DOHH2 (cell line): ENCODE results near the gene RETREG1.
"Not testable (repeated sequence)": the region's sequence is repeated elsewhere in the genome, so short reads cannot be mapped to it uniquely, and the experiment has no call there.

Experiments used
- H3F3A ChIP-seq: fragments of 200-600 bp; sonication (generic), shearing (Covaris generic); 2 replicates; pipeline ENCODE4 v1.6.0; 2016; ENCODE audit warnings: antibody characterized with exemption, mild to moderate bottlenecking; ENCODE audit not compliant: control insufficient read depth, insufficient read depth
- H3K27ac ChIP-seq: fragments of 200-600 bp; sonication (generic); 2 replicates; pipeline ENCODE4 v1.5.1; 2014; ENCODE audit warnings: low read depth, mild to moderate bottlenecking, low read length, moderate library complexity
- H3K27me3 ChIP-seq: fragments of 200-600 bp; sonication (generic); 2 replicates; pipeline ENCODE4 v1.6.1; 2014; ENCODE audit warnings: mild to moderate bottlenecking, low read length, mixed read lengths; ENCODE audit not compliant: control insufficient read depth
- H3K36me3 ChIP-seq: fragments of 200-600 bp; sonication (generic); 2 replicates; pipeline ENCODE4 v1.6.1; 2014; ENCODE audit warnings: mild to moderate bottlenecking, low read length, moderate library complexity, mixed read lengths; ENCODE audit not compliant: control insufficient read depth
- H3K4me1 ChIP-seq: fragments of 200-600 bp; sonication (generic); 2 replicates; pipeline ENCODE4 v1.6.1; 2014; ENCODE audit warnings: mild to moderate bottlenecking, low read length, mixed read lengths; ENCODE audit not compliant: control insufficient read depth
- H3K4me2 ChIP-seq: fragments of 200-600 bp; sonication (generic); 2 replicates; pipeline ENCODE4 v1.6.0; 2014; ENCODE audit warnings: mild to moderate bottlenecking, low read length, moderate library complexity
- H3K4me3 ChIP-seq: fragments of 200-600 bp; sonication (generic); 2 replicates; pipeline ENCODE4 v1.5.1; 2014; ENCODE audit warnings: mild to moderate bottlenecking, low read length, mixed read lengths
- H3K79me2 ChIP-seq: fragments of 200-600 bp; sonication (generic); 2 replicates; pipeline ENCODE4 v1.6.1; 2014; ENCODE audit warnings: mild to moderate bottlenecking, low read length, mixed read lengths; ENCODE audit not compliant: control insufficient read depth
- H3K9me2 ChIP-seq: fragments of 200-600 bp; sonication (generic); replicated peaks from 2 replicates; pipeline ENCODE4 v1.6.1; 2014; ENCODE audit warnings: mild to moderate bottlenecking, low read length, mixed read lengths; ENCODE audit not compliant: control insufficient read depth
- H3K9me3 ChIP-seq: fragments of 200-600 bp; sonication (generic); 2 replicates; pipeline ENCODE4 v1.6.1; 2014; ENCODE audit warnings: antibody characterized with exemption, low read length, mixed read lengths; ENCODE audit not compliant: control insufficient read depth, insufficient read depth
- H4K20me1 ChIP-seq: fragments of 200-600 bp; sonication (generic); 2 replicates; pipeline ENCODE4 v1.6.0; 2014; ENCODE audit warnings: low read depth, mild to moderate bottlenecking, antibody characterized with exemption, low read length, moderate library complexity; ENCODE audit not compliant: control insufficient read depth, insufficient read depth
- CTCF ChIP-seq: fragments of 200-600 bp; sonication (generic); IDR thresholded peaks from one replicate; pipeline ENCODE4 v1.5.1; 2014; ENCODE audit warnings: antibody characterized with exemption, mild to moderate bottlenecking, low read depth, low read length; ENCODE audit not compliant: poor library complexity, severe bottlenecking
- EZH2phosphoT487 ChIP-seq: fragments of 200-600 bp; sonication (generic); IDR thresholded peaks from 2 replicates; pipeline ENCODE4 v1.6.1; 2017; ENCODE audit warnings: borderline replicate concordance, mild to moderate bottlenecking, antibody characterized with exemption, low read length, moderate library complexity, mixed read lengths

RETREG1 gene

GRCh38 chr5:16542236-16542635 lies 74.6 kb downstream of the RETREG1 start:
- Histone ChIP-seq H3K79me2 (no peaks in the 10 kb centered on the region), H3K9me2 (no peaks in the 10 kb centered on the region), H3K4me1 (no peaks in the 10 kb centered on the region), H3F3A (no peaks in the 10 kb centered on the region), H3K27me3 (0 out of 2 replicates have a peak, but pooled peaks cover 3% of the 10 kb centered on the region), H3K36me3 (no peaks in the 10 kb centered on the region), H3K4me3 (no peak overlapping the region), H3K9me3 (no peaks in the 10 kb centered on the region), H3K4me2 (no peak overlapping the region), H3K27ac (no peak overlapping the region), H4K20me1 (no peaks in the 10 kb centered on the region)
- TF ChIP-seq EZH2phosphoT487 (no peak), CTCF (no peak)

DNA sequence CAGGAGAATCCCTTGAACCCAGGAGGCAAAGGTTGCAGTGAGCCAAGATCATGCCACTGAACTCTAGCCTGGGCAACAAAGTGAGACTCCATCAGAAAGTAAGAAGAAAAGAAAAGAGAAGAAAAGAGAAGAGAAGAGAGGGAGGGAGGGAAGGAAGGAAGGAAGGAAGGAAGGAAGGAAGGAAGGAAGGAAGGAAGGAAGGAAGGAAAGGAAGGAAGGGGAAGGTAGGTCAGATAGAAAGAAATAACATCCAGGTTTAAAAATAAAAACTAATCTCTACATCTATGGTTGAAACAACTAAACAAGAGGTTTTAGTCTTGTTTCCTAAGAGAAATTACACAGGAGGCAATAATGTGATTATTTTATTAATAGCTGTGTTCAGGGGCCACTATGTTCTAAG lies 75.2 kb downstream of the RETREG1 start:
- H3K4me3 ChIP-seq, H4K20me1 ChIP-seq, H3K27ac ChIP-seq, H3K79me2 ChIP-seq, H3K4me1 ChIP-seq, H3K9me3 ChIP-seq, H3K27me3 ChIP-seq, H3K4me2 ChIP-seq, H3K9me2 ChIP-seq, H3F3A ChIP-seq, H3K36me3 ChIP-seq: not testable (repeated sequence)

DNA sequence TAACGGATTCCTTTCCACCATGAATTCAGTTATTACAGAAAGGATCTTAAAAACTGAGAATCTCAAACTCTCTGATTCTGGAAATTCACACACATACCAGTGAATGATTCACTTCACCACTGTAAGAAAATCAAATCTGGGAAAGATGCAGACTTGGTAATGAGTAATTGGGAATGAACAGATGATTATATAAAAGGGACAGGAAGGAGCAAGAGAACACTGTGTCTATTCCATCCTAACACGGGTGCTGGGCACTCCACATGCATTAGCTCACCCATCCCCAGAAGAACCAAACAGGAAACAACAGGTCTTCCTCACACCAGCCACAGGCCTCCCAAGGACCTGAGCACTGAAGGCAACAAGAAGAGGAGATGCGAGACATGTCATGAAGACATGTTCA lies 76.4 kb downstream of the RETREG1 start:
- H4K20me1 ChIP-seq: no peaks in the 10 kb centered on the region
- no peak overlapping the region for H3K4me3 ChIP-seq
- no peaks in the 10 kb centered on the region for H3K9me2 ChIP-seq
- H3K27ac ChIP-seq: no peak overlapping the region
- H3F3A ChIP-seq: no peaks in the 10 kb centered on the region
- H3K36me3 ChIP-seq: no peaks in the 10 kb centered on the region
- H3K9me3 ChIP-seq: no peaks in the 10 kb centered on the region
- TF ChIP-seq EZH2phosphoT487 (no peak), CTCF (no peak)
- no peak overlapping the region for H3K4me2 ChIP-seq
- 0 out of 2 replicates have a peak, but pooled peaks cover 3% of the 10 kb centered on the region for H3K27me3 ChIP-seq
- no peaks in the 10 kb centered on the region for H3K4me1 ChIP-seq
- no peaks in the 10 kb centered on the region for H3K79me2 ChIP-seq

- Histone ChIP-seq H3K79me2 (no peaks in the 10 kb centered on the region), H3K36me3 (no peaks in the 10 kb centered on the region), H3K9me2 (no peaks in the 10 kb centered on the region), H4K20me1 (no peaks in the 10 kb centered on the region), H3K4me1 (no peaks in the 10 kb centered on the region), H3K9me3 (no peaks in the 10 kb centered on the region), H3K4me2 (no peak overlapping the region), H3K4me3 (no peak overlapping the region), H3K27me3 (0 out of 2 replicates have a peak, but pooled peaks cover 3% of the 10 kb centered on the region), H3K27ac (no peak overlapping the region), H3F3A (no peaks in the 10 kb centered on the region)
- TF ChIP-seq EZH2phosphoT487 (no peak), CTCF (no peak)
Observed at GRCh38 chr5:16539169-16539666, 77.6 kb downstream of the RETREG1 start.
